HCT116 (cell line): Measurements from ENCODE around the gene CLIC5. TPM values are rescaled to one million over a fixed set of nuclear protein-coding genes. Genes with fewer than 3 reads are reported as not detected.

Experiments
- ATAC-seq: fragments of 200-7000 bp; cut with Tn5 transposase; 2 replicates; pipeline ENCODE4 v1.9.1; 2020; ENCODE audit warnings: mild to moderate bottlenecking, moderate library complexity
- BruUV-seq: library from RNA; stranded (reverse); fragments of 400-500 nt; replicated peaks from 2 replicates; lab custom pipeline; 2021; lab: Mats Ljungman, UMichigan
- CTCF ChIA-PET: fragments of 300-600 bp; sonication (Branson Sonifier 250); formaldehyde crosslinking; loops from one replicate; lab custom pipeline; 2021; ENCODE audit warnings: antibody characterized with exemption; lab: Charles Lee
- POLR2A ChIA-PET: fragments of 300-600, 350-600 bp; sonication (Branson Sonifier 250); formaldehyde crosslinking; loops from one replicate; lab custom pipeline; 2021; ENCODE audit warnings: antibody characterized with exemption; lab: Charles Lee
- RAD21 ChIA-PET, 2 experiments: fragments of 300-600 bp; sonication (Branson Sonifier 250); formaldehyde crosslinking; loops; one replicate each; lab custom pipeline; 2023; ENCODE audit warnings: low total read pairs in 2 of 2; ENCODE audit not compliant: uncharacterized antibody in 2 of 2, unreplicated experiment in 2 of 2, low non-redundant PET in 1 of 2; lab: Charles Lee
- DNase-seq: peaks from one replicate; pipeline ENCODE4 v3.0.0-alpha.2; 2010; ENCODE audit warnings: low read depth, low spot score
- H2AFZ ChIP-seq: fragments of 200-600 bp; shearing (Covaris generic), sonication (generic); 2 replicates; pipeline ENCODE4 v1.6.1; 2017; ENCODE audit warnings: low read depth, mixed run types, mixed read lengths, antibody characterized with exemption, low read length; ENCODE audit not compliant: poor library complexity, severe bottlenecking
- H3K27ac ChIP-seq: 2 replicates; pipeline ENCODE4 v1.5.1; 2012; ENCODE audit warnings: low read depth, low read length
- H3K27me3 ChIP-seq: fragments of 200-600 bp; sonication (generic); 2 replicates; pipeline ENCODE4 v1.6.1; 2016; ENCODE audit warnings: mixed run types, low read length, mixed read lengths; ENCODE audit not compliant: insufficient read depth
- H3K36me3 ChIP-seq, 2 experiments: fragments of 200-500 bp in 1 of 2; fragments of 200-600 bp in 1 of 2; sonication (Bioruptor generic) in 1 of 2; sonication (generic) in 1 of 2; 2 replicates each; pipeline versions ENCODE4 v1.5.1 to v1.6.1; 2014 to 2016; ENCODE audit warnings: low read length in 2 of 2, inconsistent platforms in 1 of 2, mixed read lengths in 1 of 2, mixed run types in 1 of 2; ENCODE audit not compliant: insufficient read depth in 2 of 2, control insufficient read depth in 1 of 2
- H3K4me1 ChIP-seq, 2 experiments: fragments of 200-600 bp in 1 of 2; sonication (generic) in 1 of 2; 2 replicates each; pipeline versions ENCODE4 v1.5.1 to v1.6.1; 2012 to 2017; ENCODE audit warnings: low read length in 2 of 2, inconsistent platforms in 1 of 2, mild to moderate bottlenecking in 1 of 2, mixed read lengths in 1 of 2, mixed run types in 1 of 2, moderate library complexity in 1 of 2; ENCODE audit not compliant: insufficient read depth in 2 of 2, control insufficient read depth in 1 of 2
- H3K4me2 ChIP-seq: fragments of 200-600 bp; sonication (generic); 2 replicates; pipeline ENCODE4 v1.6.1; 2017; ENCODE audit warnings: mixed run types, low read length, mixed read lengths
- H3K4me3 ChIP-seq, 2 experiments: fragments of 200-600 bp in 1 of 2; sonication (generic) in 1 of 2; replicated peaks in 1 of 2; 2 replicates each; pipeline ENCODE4 v1.5.1; 2011 to 2016; ENCODE audit warnings: low read length in 2 of 2, control low read depth in 1 of 2, low read depth in 1 of 2, mild to moderate bottlenecking in 1 of 2, mixed read lengths in 1 of 2, mixed run types in 1 of 2
- H3K79me2 ChIP-seq: fragments of 200-600 bp; sonication (generic); 2 replicates; pipeline ENCODE4 v1.6.1; 2017; ENCODE audit warnings: mild to moderate bottlenecking, mixed run types, low read length, moderate library complexity, mixed read lengths; ENCODE audit not compliant: insufficient read depth
- H3K9ac ChIP-seq: fragments of 200-600 bp; sonication (generic); 2 replicates; pipeline ENCODE4 v1.6.1; 2016; ENCODE audit warnings: low read length, mixed read lengths
- H3K9me2 ChIP-seq: fragments of 200-600 bp; sonication (generic), shearing (Covaris generic); 2 replicates; pipeline ENCODE4 v1.6.1; 2017; ENCODE audit warnings: mixed run types, mild to moderate bottlenecking, moderate library complexity; ENCODE audit not compliant: insufficient read depth
- H3K9me3 ChIP-seq, 2 experiments: fragments of 200-500 bp in 1 of 2; fragments of 200-600 bp in 1 of 2; sonication (Bioruptor generic) in 1 of 2; sonication (generic) in 1 of 2; 2 replicates each; pipeline ENCODE4 v1.6.1; 2014 to 2017; ENCODE audit warnings: low read length in 2 of 2, mixed read lengths in 2 of 2, inconsistent platforms in 1 of 2, low read depth in 1 of 2, mild to moderate bottlenecking in 1 of 2, mixed run types in 1 of 2, moderate library complexity in 1 of 2; ENCODE audit not compliant: control insufficient read depth in 1 of 2, insufficient read depth in 1 of 2
- H4K20me1 ChIP-seq: fragments of 200-600 bp; sonication (generic), shearing (Covaris generic); 2 replicates; pipeline ENCODE4 v1.6.1; 2017; ENCODE audit warnings: mixed run types, mild to moderate bottlenecking, moderate library complexity; ENCODE audit not compliant: insufficient read depth
- CEBPB ChIP-seq: IDR thresholded peaks from 2 replicates; pipeline ENCODE4 v1.6.1; 2012; ENCODE audit warnings: low read depth
- EGR1 ChIP-seq: IDR thresholded peaks from 2 replicates; pipeline ENCODE4 v1.6.1; 2012; ENCODE audit warnings: low read depth
- ELF1 ChIP-seq: IDR thresholded peaks from 2 replicates; pipeline ENCODE4 v1.6.1; 2012; ENCODE audit warnings: low read depth, borderline replicate concordance
- EZH2phosphoT487 ChIP-seq: fragments of 200-600 bp; IDR thresholded peaks from 2 replicates; pipeline ENCODE4 v1.6.1; 2018; ENCODE audit warnings: antibody characterized with exemption, borderline replicate concordance
- FOSL1 ChIP-seq: IDR thresholded peaks from 2 replicates; pipeline ENCODE4 v1.6.1; 2012; ENCODE audit warnings: low read depth
- POLR2A ChIP-seq: IDR thresholded peaks from 2 replicates; pipeline ENCODE4 v1.7.0; 2011; ENCODE audit warnings: borderline replicate concordance; ENCODE audit not compliant: insufficient read depth, insufficient read length; ENCODE audit errors: extremely low read depth
- RAD21 ChIP-seq: IDR thresholded peaks from 2 replicates; pipeline ENCODE4 v1.6.1; 2012; ENCODE audit warnings: low read depth, mild to moderate bottlenecking
- SIN3A ChIP-seq: IDR thresholded peaks from 2 replicates; pipeline ENCODE4 v1.6.1; 2012; ENCODE audit warnings: low read depth
- TCF7L2 ChIP-seq: IDR thresholded peaks from 2 replicates; pipeline ENCODE4 v1.7.0; 2011; ENCODE audit warnings: borderline replicate concordance, inconsistent platforms; ENCODE audit not compliant: insufficient read depth, insufficient read length; ENCODE audit errors: extremely low read depth
- ZFX ChIP-seq: fragments of 450-650 bp; IDR thresholded peaks from 2 replicates; pipeline ENCODE4 v1.6.1; 2017
- intact Hi-C: fragments of 100-400 bp; cut with micrococcal nuclease; formaldehyde crosslinking; loops from 2 replicates; pipeline ENCODE4 v1.10.0; 2022
- total RNA-seq: library from RNA; stranded (reverse); gene quantifications from one replicate; pipeline ENCODE4 v1.2.1, GENCODE V29; 2021; ENCODE audit not compliant: unreplicated experiment
- TF ChIP-seq, protein P1 (sequence below), 3 experiments: fragments of 200-600 bp in 1 of 3; sonication (generic) in 1 of 3; IDR thresholded peaks in 2 of 3; conservative IDR thresholded peaks in 1 of 3; 2 replicates each; pipeline ENCODE4 v1.5.1; 2012 to 2017; ENCODE audit warnings: low read depth in 2 of 3, low read length in 2 of 3, antibody characterized with exemption in 1 of 3, borderline replicate concordance in 1 of 3, control low read depth in 1 of 3, mild to moderate bottlenecking in 1 of 3, mixed read lengths in 1 of 3, mixed run types in 1 of 3, moderate library complexity in 1 of 3; ENCODE audit not compliant: insufficient read depth in 1 of 3
- TF ChIP-seq, protein P2 (sequence below): IDR thresholded peaks from 2 replicates; pipeline ENCODE4 v1.6.1; 2012
- TF ChIP-seq, protein P3 (sequence below): IDR thresholded peaks from 2 replicates; pipeline ENCODE4 v1.6.1; 2012; ENCODE audit warnings: low read depth
- TF ChIP-seq, protein P4 (sequence below): IDR thresholded peaks from 2 replicates; pipeline ENCODE4 v1.6.1; 2012

The CLIC5 gene
- total RNA-seq, 1 experiment from 2014 or later: 0.20 TPM

DNA sequence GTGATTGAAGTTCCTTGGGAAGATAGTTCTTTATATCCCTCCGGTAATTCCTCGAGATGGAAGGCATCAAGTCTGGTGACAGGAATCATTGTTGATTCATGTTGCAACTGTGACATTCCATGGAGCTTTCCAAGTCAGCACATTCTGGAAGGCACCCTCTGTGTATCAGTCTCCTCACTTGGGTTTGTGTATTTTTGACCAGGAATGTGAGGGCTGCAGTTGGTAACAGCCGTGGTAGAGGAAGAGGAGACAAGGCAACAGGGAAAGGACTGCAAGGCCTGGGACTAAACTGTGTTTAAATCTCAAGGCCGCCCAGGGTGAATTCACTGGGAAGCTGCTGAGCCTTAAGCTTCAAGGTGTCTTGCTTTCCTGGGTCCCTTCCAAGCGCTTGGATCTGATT is 99.0 kb downstream of the CLIC5 start:
- DNase-seq (no peak), ATAC-seq (no peak)
- Histone ChIP-seq H3K9me3 (no peaks in the 10 kb centered on the region), H3K4me2 (no peak overlapping the region), H3K4me1 (no peaks in the 10 kb centered on the region), H2AFZ (no peak overlapping the region), H4K20me1 (no peaks in the 10 kb centered on the region), H3K4me3 (no peak overlapping the region), H3K36me3 (no peaks in the 10 kb centered on the region), H3K27ac (no peak overlapping the region), H3K9ac (no peak overlapping the region), H3K27me3 (no peaks in the 10 kb centered on the region), H3K9me2 (no peaks in the 10 kb centered on the region), H3K79me2 (no peaks in the 10 kb centered on the region)
- TF ChIP-seq, protein P1, sequence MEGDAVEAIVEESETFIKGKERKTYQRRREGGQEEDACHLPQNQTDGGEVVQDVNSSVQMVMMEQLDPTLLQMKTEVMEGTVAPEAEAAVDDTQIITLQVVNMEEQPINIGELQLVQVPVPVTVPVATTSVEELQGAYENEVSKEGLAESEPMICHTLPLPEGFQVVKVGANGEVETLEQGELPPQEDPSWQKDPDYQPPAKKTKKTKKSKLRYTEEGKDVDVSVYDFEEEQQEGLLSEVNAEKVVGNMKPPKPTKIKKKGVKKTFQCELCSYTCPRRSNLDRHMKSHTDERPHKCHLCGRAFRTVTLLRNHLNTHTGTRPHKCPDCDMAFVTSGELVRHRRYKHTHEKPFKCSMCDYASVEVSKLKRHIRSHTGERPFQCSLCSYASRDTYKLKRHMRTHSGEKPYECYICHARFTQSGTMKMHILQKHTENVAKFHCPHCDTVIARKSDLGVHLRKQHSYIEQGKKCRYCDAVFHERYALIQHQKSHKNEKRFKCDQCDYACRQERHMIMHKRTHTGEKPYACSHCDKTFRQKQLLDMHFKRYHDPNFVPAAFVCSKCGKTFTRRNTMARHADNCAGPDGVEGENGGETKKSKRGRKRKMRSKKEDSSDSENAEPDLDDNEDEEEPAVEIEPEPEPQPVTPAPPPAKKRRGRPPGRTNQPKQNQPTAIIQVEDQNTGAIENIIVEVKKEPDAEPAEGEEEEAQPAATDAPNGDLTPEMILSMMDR (IDR thresholded peaks at IDR 0.05 in 2 of 3, conservative IDR thresholded peaks at IDR 0.05 in 1 of 3; ENCODE audit: borderline replicate concordance in 1 of 3, insufficient read depth in 1 of 3, low read depth in 2 of 3, low read length in 2 of 3): no peak
- TF ChIP-seq, protein P2, sequence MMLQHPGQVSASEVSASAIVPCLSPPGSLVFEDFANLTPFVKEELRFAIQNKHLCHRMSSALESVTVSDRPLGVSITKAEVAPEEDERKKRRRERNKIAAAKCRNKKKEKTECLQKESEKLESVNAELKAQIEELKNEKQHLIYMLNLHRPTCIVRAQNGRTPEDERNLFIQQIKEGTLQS: no peak
- TF ChIP-seq CEBPB: no peak
- no peak for TF ChIP-seq FOSL1
- TF ChIP-seq, protein P3, sequence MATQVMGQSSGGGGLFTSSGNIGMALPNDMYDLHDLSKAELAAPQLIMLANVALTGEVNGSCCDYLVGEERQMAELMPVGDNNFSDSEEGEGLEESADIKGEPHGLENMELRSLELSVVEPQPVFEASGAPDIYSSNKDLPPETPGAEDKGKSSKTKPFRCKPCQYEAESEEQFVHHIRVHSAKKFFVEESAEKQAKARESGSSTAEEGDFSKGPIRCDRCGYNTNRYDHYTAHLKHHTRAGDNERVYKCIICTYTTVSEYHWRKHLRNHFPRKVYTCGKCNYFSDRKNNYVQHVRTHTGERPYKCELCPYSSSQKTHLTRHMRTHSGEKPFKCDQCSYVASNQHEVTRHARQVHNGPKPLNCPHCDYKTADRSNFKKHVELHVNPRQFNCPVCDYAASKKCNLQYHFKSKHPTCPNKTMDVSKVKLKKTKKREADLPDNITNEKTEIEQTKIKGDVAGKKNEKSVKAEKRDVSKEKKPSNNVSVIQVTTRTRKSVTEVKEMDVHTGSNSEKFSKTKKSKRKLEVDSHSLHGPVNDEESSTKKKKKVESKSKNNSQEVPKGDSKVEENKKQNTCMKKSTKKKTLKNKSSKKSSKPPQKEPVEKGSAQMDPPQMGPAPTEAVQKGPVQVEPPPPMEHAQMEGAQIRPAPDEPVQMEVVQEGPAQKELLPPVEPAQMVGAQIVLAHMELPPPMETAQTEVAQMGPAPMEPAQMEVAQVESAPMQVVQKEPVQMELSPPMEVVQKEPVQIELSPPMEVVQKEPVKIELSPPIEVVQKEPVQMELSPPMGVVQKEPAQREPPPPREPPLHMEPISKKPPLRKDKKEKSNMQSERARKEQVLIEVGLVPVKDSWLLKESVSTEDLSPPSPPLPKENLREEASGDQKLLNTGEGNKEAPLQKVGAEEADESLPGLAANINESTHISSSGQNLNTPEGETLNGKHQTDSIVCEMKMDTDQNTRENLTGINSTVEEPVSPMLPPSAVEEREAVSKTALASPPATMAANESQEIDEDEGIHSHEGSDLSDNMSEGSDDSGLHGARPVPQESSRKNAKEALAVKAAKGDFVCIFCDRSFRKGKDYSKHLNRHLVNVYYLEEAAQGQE: no peak
- TF ChIP-seq EZH2phosphoT487: no peak
- no peak for TF ChIP-seq EGR1
- no peak for TF ChIP-seq POLR2A
- no peak for TF ChIP-seq ZFX
- TF ChIP-seq TCF7L2: no peak
- TF ChIP-seq RAD21: no peak
- TF ChIP-seq, protein P4, sequence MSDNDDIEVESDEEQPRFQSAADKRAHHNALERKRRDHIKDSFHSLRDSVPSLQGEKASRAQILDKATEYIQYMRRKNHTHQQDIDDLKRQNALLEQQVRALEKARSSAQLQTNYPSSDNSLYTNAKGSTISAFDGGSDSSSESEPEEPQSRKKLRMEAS: no peak
- TF ChIP-seq ELF1: no peak
- no peak for TF ChIP-seq SIN3A
- intact Hi-C loops: no loop called here
- ChIA-PET RAD21 (no interaction called here), CTCF (no interaction called here), POLR2A (no interaction called here)
- BruUV-seq: no TSS peak
